Sigmoid colon (tissue), 7 donors: ENCODE data around the gene NAXE. TPM values are rescaled to one million over a fixed set of nuclear protein-coding genes. Genes with fewer than 3 reads are reported as not detected.
A peak's percentile ranks its signal among the peaks of the same experiment; 100 is the strongest.

ENCODE experiments used
- DNase-seq: peaks from one replicate; pipeline ENCODE4 v3.0.0-alpha.2; 2019
- H3K27ac ChIP-seq, 4 donors: fragments of 200-600 bp; sonication (generic); one replicate each; pipeline ENCODE4 v1.5.1; 2016 to 2019; ENCODE audit warnings: mild to moderate bottlenecking in 1 of 4
- H3K27me3 ChIP-seq, 3 donors: fragments of 200-600 bp; sonication (generic); one replicate each; pipeline ENCODE4 v1.5.1; 2019; ENCODE audit warnings: mild to moderate bottlenecking in 1 of 3
- H3K36me3 ChIP-seq, 4 donors: fragments of 200-600 bp; sonication (generic); one replicate each; pipeline ENCODE4 v1.5.1; 2016 to 2019
- H3K4me1 ChIP-seq, 4 donors: fragments of 200-600 bp; sonication (generic); one replicate each; pipeline ENCODE4 v1.5.1; 2017 to 2019
- H3K4me3 ChIP-seq, 4 donors: fragments of 200-600 bp; sonication (generic); one replicate each; pipeline ENCODE4 v1.5.1; 2017 to 2019; ENCODE audit warnings: mild to moderate bottlenecking in 2 of 4, moderate library complexity in 1 of 4
- H3K9me3 ChIP-seq, 4 donors: fragments of 200-600 bp in 3 of 4; sonication (generic) in 3 of 4; one replicate each; pipeline versions ENCODE4 v1.5.1 to v1.6.1; 2013 to 2019
- CTCF ChIP-seq, 4 experiments: fragments of 450-650 bp in 3 of 4; fragments of 200-600 bp in 1 of 4; IDR thresholded peaks; one replicate each; pipeline ENCODE4 v1.5.1; 2016 to 2019; ENCODE audit warnings: antibody characterized with exemption in 4 of 4, mild to moderate bottlenecking in 3 of 4, moderate library complexity in 2 of 4
- EP300 ChIP-seq, 4 donors: sonication (generic); formaldehyde crosslinking; IDR thresholded peaks; one replicate each; pipeline ENCODE4 v1.6.1; 2017; ENCODE audit warnings: antibody characterized with exemption in 4 of 4
- POLR2A ChIP-seq, 2 donors: fragments of 450-650 bp; IDR thresholded peaks; one replicate each; pipeline ENCODE4 v1.6.1; 2016; ENCODE audit warnings: antibody characterized with exemption in 2 of 2, mild to moderate bottlenecking in 2 of 2, moderate library complexity in 2 of 2
- POLR2AphosphoS5 ChIP-seq, 4 donors: sonication (generic); formaldehyde crosslinking; IDR thresholded peaks; one replicate each; pipeline ENCODE4 v1.6.1; 2017; ENCODE audit warnings: antibody characterized with exemption in 4 of 4
- WGBS, 2 donors: extraction: QIAGEN DNeasy Blood & Tissue Kit; methylation state at CpG; one replicate each; pipeline ENCODE4 v1.1.7; 2013; 5-methylcytosine and 5-hydroxymethylcytosine counted together
- intact Hi-C: fragments of 100-400 bp; cut with DNase I; formaldehyde crosslinking; loops from one replicate; pipeline ENCODE4 v1.15.1; 2023
- polyA plus RNA-seq, 3 donors: library from polyadenylated mRNA; stranded (reverse); fragments of 200-250 nt; gene quantifications; one replicate each; pipeline ENCODE4 v1.2.3, GENCODE V29; 2013
- total RNA-seq, 4 donors: library from RNA; depleted of rRNA; stranded (reverse); fragments of >200 nt; gene quantifications; one replicate each; pipeline ENCODE4 v1.1.0, GENCODE V29; 2016
- donor health status: healthy with polysubstance abuse.
- donor health status: Bipolar disorder and iron deficiency.
- donor health status: healthy.

The NAXE gene
- total and polyA plus RNA-seq, 7 donors, result 59.3 to 113 (median 80.8) TPM

GRCh38 chr1:156639601-156640101 lies 48.1 kb downstream of the NAXE start:
- Histone ChIP-seq H3K4me1 (peaks cover 0 to 18% (median 15%) of the 10 kb centered on the region in 4 donors), H3K36me3 (no peaks in the 10 kb centered on the region), H3K4me3 (no peak overlapping the region), H3K9me3 (no peaks in the 10 kb centered on the region), H3K27me3 (peaks cover 31 to 93% (median 71%) of the 10 kb centered on the region in 3 donors), H3K27ac (no peak overlapping the region)
- WGBS, 2 donors, result 34 to 54% methylated on average over 6 of the region's 6 CpGs
- intact Hi-C loops, result no loop called here
- DNase-seq, result no peak
- TF ChIP-seq EP300 (IDR thresholded peaks at IDR 0.05), result no peak
- no peak for TF ChIP-seq CTCF (IDR thresholded peaks at IDR 0.05)
- TF ChIP-seq POLR2AphosphoS5 (IDR thresholded peaks at IDR 0.05), result no peak
- TF ChIP-seq POLR2A (IDR thresholded peaks at IDR 0.05), result no peak

GRCh38 chr1:156640842-156641706 lies 49.5 kb downstream of the NAXE start:
- intact Hi-C loops, result no loop called here
- 41 to 44% methylated on average over 6 of the region's 6 CpGs for WGBS, 2 donors
- no peaks in the 10 kb centered on the region for H3K36me3 ChIP-seq
- peak overlapping the region in 3 of 4 donors; percentile 33 to 47 (median 44) for H3K4me3 ChIP-seq
- peaks cover 31 to 96% (median 81%) of the 10 kb centered on the region in 3 donors for H3K27me3 ChIP-seq
- no peaks in the 10 kb centered on the region for H3K9me3 ChIP-seq
- DNase-seq, result no peak
- peaks cover 0 to 18% (median 15%) of the 10 kb centered on the region in 4 donors for H3K4me1 ChIP-seq
- no peak overlapping the region for H3K27ac ChIP-seq
- TF ChIP-seq POLR2AphosphoS5 (IDR thresholded peaks at IDR 0.05) (no peak), CTCF (IDR thresholded peaks at IDR 0.05) (no peak), EP300 (IDR thresholded peaks at IDR 0.05) (no peak), POLR2A (IDR thresholded peaks at IDR 0.05) (no peak)

GRCh38 chr1:156641761-156642264 lies 50.2 kb downstream of the NAXE start, which contains the start of gene BCAN:
Gene BCAN, plus strand, starts transcription at chr1:156642117. Its CDS starts 3,938 bp downstream, at chr1:156646055.
- peaks cover 0 to 18% (median 15%) of the 10 kb centered on the region in 4 donors for H3K4me1 ChIP-seq
- WGBS, 2 donors, result 3 to 22% methylated on average over 46 of the region's 46 CpGs
- peak; percentile 75 for DNase-seq
- H3K27ac ChIP-seq, result no peak within 1 kb of the TSS
- TF ChIP-seq POLR2A (IDR thresholded peaks at IDR 0.05) (no peak), CTCF (IDR thresholded peaks at IDR 0.05) (no peak), EP300 (IDR thresholded peaks at IDR 0.05) (no peak), POLR2AphosphoS5 (IDR thresholded peaks at IDR 0.05) (no peak)
- peak within 1 kb of the TSS; percentile 1 to 47 (median 38) for H3K4me3 ChIP-seq
- H3K9me3 ChIP-seq, result no peaks in the 10 kb centered on the region
- H3K27me3 ChIP-seq, result peaks cover 31 to 97% (median 88%) of the 10 kb centered on the region in 3 donors
- H3K36me3 ChIP-seq, result no peaks in the 10 kb centered on the region
- intact Hi-C loops, result no loop called here

- H3K4me3 ChIP-seq, result peak overlapping the region in 3 of 4 donors; percentile 33 to 47 (median 44)
- H3K27ac ChIP-seq, result no peak overlapping the region
- intact Hi-C loops, result no loop called here
- peaks cover 31 to 97% (median 89%) of the 10 kb centered on the region in 3 donors for H3K27me3 ChIP-seq
- no peaks in the 10 kb centered on the region for H3K36me3 ChIP-seq
- H3K9me3 ChIP-seq, result no peaks in the 10 kb centered on the region
- 31 to 68% methylated on average over 40 of the region's 40 CpGs for WGBS, 2 donors
- no peak for DNase-seq
- H3K4me1 ChIP-seq, result peaks cover 0 to 18% (median 15%) of the 10 kb centered on the region in 4 donors
- TF ChIP-seq EP300 (IDR thresholded peaks at IDR 0.05), result no peak
These were observed 50.9 kb downstream of the NAXE start for GRCh38 chr1:156642265-156643048.
